GM10266 (cell line): ENCODE results near the gene KCNK4.

Source experiments
- DNase-seq: peaks from one replicate; pipeline ENCODE4 v3.0.0; 2012; ENCODE audit errors: extremely low spot score
- CTCF ChIP-seq: IDR thresholded peaks from 2 replicates; pipeline ENCODE4 v1.5.1; 2012; ENCODE audit warnings: mild to moderate bottlenecking, low read depth; ENCODE audit not compliant: control insufficient read depth, insufficient read depth; ENCODE audit errors: missing control alignments

KCNK4 gene

DNA sequence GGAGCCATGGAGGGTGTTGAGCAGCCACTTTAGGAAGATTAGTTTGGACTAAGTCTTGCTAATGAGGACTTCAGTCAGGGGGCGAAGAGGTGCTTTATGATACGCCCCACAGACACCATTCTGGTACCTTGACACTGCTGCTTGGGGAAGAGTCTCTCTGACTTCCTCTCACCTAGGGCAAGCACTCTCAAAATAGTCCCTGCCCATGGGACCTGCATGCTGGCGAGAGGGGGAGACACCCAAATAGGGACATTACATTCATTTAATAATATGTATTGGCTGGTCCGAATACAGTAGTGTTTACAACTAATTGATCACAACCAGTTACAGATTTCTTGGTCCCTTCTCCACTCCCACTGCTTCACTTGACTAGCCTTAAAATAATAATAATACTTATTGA is 4.7 kb downstream of the KCNK4 start:
- DNase-seq: no peak
- TF ChIP-seq CTCF: no peak

DNA sequence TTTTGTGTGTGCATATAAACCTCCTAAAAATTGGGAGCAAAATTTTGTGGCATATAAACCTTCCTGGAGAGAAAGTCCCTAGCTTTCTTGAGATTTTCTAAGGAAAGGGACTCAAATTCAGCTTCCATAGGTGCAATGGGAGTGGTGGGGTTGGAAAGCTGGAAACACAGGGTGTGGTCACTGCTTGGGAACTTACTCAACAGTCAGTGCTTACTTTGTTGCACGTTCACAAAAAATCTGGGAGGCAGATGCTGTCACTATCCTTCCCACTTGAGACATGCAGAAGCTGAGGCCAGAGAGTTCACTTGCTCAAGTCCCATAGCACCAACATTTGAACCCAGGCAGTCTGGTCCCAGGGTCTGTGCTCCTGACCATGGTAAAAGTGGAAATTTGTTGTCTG is 5.1 kb downstream of the KCNK4 start:
- DNase-seq: no peak
- no peak for TF ChIP-seq CTCF

DNA sequence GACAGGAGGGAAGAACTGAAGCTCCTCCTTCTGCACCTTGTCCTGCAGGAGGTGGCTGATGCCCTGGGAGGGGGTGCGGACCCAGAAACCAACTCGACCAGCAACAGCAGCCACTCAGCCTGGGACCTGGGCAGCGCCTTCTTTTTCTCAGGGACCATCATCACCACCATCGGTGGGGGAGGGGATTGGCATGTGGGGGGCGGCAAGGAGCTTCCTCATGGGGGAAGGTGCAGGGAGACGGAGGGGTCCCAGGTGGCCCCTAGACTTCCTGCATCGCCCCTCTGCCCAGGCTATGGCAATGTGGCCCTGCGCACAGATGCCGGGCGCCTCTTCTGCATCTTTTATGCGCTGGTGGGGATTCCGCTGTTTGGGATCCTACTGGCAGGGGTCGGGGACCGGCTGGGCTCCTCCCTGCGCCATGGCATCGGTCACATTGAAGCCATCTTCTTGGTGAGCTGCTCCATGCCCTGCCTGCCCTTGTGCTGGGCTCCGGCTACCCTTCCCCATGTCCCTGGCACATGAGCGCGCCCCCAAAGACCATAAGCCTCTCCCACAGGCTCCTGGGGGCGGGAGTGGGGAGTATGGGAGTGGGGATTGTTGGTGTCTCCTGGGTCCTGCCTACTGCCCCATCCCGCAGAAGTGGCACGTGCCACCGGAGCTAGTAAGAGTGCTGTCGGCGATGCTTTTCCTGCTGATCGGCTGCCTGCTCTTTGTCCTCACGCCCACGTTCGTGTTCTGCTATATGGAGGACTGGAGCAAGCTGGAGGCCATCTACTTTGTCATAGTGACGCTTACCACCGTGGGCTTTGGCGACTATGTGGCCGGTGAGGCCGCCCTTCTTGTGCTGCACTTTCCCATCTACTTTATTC is 6.0 kb downstream of the KCNK4 start:
- no peak for DNase-seq
- no peak for TF ChIP-seq CTCF

DNA sequence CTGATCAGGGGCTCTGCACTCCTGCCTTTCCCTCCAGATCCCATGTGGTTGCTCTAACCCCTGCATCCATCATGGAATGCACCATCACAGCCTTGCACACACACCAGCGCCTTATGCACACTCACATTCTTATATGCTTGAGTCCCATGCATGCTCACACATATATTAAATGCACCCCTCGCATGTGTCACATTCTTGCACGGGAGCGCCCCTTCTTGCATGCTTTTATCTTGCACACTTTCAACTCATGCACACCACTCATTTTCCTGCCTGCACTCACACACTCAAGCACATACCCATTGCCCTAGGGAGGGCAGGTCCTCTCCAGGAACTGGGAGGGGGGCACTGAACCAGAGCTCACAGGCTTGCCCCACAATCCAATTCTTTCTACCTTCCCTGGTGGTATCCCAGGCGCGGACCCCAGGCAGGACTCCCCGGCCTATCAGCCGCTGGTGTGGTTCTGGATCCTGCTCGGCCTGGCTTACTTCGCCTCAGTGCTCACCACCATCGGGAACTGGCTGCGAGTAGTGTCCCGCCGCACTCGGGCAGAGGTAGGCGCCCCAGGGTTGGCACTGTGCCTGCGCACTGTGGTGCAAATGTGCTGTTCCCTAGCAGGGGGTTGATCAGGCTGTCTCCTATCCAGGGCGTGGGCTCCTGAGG is 6.7 kb downstream of the KCNK4 start:
- no peak for DNase-seq
- TF ChIP-seq CTCF: no peak

DNA sequence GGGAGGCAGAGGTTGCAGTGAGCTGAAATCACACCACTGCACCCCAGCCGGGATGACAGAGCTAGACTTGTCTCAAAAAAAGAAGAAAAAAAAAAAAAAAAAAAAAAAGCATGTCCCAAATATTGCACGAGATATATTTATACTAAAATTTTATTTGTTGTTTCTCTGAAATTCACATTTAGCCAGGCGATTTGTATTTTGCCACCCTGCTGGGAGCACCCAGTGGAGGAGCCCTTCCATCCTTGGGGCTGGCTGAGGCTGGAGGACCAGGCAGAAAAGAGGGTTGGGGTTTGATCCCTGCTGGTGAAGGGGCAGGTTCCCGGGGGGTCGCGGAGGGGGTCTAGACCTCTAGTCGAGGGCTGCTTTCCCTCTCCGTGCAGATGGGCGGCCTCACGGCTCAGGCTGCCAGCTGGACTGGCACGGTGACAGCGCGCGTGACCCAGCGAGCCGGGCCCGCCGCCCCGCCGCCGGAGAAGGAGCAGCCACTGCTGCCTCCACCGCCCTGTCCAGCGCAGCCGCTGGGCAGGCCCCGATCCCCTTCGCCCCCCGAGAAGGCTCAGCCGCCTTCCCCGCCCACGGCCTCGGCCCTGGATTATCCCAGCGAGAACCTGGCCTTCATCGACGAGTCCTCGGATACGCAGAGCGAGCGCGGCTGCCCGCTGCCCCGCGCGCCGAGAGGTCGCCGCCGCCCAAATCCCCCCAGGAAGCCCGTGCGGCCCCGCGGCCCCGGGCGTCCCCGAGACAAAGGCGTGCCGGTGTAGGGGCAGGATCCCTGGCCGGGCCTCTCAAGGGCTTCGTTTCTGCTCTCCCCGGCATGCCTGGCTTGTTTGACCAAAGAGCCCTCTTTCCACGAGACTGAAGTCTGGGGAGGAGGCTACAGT is 8.1 kb downstream of the KCNK4 start:
- no peak for DNase-seq
- no peak for TF ChIP-seq CTCF

GRCh38 chr11:64299847-64300648 is 8.9 kb downstream of the KCNK4 start, which contains the start of gene CATSPERZ:
CATSPERZ (plus strand) TSS chr11:64300358; CDS start chr11:64300411, 53 bp downstream.
- no peak for TF ChIP-seq CTCF
- DNase-seq: no peak
